Cardiac muscle cell (in vitro differentiated cells and primary cell): ENCODE measurements around the gene SAMD15. TPM values are rescaled to one million over a fixed set of nuclear protein-coding genes. Genes with fewer than 3 reads are reported as not detected.
"Not testable (repeated sequence)": the region's sequence is repeated elsewhere in the genome, so short reads cannot be mapped to it uniquely, and the experiment has no call there.

ENCODE experiments used
- DNase-seq, 2 donors: peaks; one replicate each; pipeline versions ENCODE4 v3.0.0 to v3.0.0-alpha.2; 2010 to 2017; ENCODE audit warnings: low read depth in 1 of 2, low spot score in 1 of 2
- H3K27ac ChIP-seq: fragments of 200-600 bp; sonication (generic); 2 replicates; pipeline ENCODE4 v1.5.1; 2016
- H3K27me3 ChIP-seq: fragments of 200-600 bp; sonication (generic); 2 replicates; pipeline ENCODE4 v1.6.0; 2016; ENCODE audit warnings: control low read depth
- H3K36me3 ChIP-seq: fragments of 200-600 bp; sonication (generic); 2 replicates; pipeline ENCODE4 v1.5.1; 2016; ENCODE audit warnings: control low read depth
- H3K4me1 ChIP-seq: fragments of 200-600 bp; sonication (generic); 2 replicates; pipeline ENCODE4 v1.8.1; 2017; ENCODE audit warnings: low read depth, mild to moderate bottlenecking, mixed run types
- H3K4me3 ChIP-seq: fragments of 200-600 bp; sonication (generic); 2 replicates; pipeline ENCODE4 v1.5.1; 2016; ENCODE audit warnings: mild to moderate bottlenecking
- H3K9me3 ChIP-seq: fragments of 200-600 bp; sonication (generic); 2 replicates; pipeline ENCODE4 v1.5.1; 2017; ENCODE audit warnings: low read depth, mild to moderate bottlenecking, control low read depth
- polyA plus RNA-seq: library from polyadenylated mRNA; unstranded; fragments of >200 nt; fragmentation: Nextera tagmentation; extraction: Ambion mirVana; gene quantifications from 2 replicates; pipeline ENCODE4 v1.2.1, GENCODE V29; 2016
- total RNA-seq: library from RNA; depleted of rRNA; stranded (reverse); fragments of >200 nt; gene quantifications from 2 replicates; pipeline ENCODE4 v1.2.3, GENCODE V29; 2016
- TF ChIP-seq, protein P1 (sequence below): IDR thresholded peaks from 2 replicates; pipeline ENCODE4 v1.5.1; 2012; ENCODE audit warnings: low read depth, mild to moderate bottlenecking, low read length

The SAMD15 gene
- total RNA-seq = 2.2 and 3.6 TPM in 2 replicates
- 0.45 and 2.1 TPM in 2 replicates for polyA plus RNA-seq

DNA sequence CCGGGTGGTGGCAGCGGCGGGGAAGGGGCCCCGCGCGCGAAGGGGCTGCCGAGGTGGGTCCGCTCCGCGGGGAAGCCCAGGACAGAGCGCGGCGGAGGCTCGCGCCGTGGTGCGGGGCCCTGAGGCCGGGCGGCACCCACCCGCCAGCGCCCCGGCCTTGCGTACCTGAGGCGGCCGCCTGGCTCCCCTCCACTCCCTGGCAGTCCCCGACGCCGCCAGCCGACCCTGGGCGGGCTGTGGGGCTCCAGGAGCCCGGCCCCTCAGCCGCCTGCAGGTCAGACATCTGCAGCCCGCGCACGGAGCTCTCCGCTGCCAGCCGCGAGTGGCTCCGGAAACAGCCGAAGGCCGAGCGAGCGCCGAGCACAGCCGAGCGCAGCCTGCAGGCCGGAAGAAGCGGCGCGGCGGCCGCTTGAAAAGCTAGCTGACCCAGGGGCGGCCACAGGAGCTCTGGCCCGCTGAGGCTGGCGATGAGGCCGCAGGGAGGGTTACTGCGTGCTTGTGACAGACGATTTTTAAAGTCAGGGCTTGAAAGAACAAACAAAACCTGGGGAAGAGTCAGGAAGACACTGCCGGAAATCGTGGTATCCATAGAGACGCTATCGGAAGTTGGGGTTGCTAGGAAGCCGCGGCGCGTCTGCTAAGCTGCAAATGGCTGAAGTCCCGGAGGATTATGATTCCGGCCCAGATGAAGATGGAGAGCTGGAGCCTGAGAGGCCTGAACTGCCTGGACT is at the start of gene SAMD15, which contains the start of gene TMED8:
TSS of gene SAMD15 (plus strand) at position 609 of the 731 bp plus-strand sequence. CDS start at position 649, 40 bp downstream.
TSS of gene TMED8 (minus strand) at position 324 of the 731 bp plus-strand sequence. CDS start at position 283, 41 bp downstream.
- Histone ChIP-seq H3K36me3 (no peaks in the 10 kb centered on the region), H3K4me1 (peaks cover 16% of the 10 kb centered on the region), H3K27me3 (no peaks in the 10 kb centered on the region), H3K9me3 (no peaks in the 10 kb centered on the region), H3K4me3 (peak within 1 kb of the TSS; percentile 98), H3K27ac (peak within 1 kb of the TSS; percentile 86)
- TF ChIP-seq, protein P1, sequence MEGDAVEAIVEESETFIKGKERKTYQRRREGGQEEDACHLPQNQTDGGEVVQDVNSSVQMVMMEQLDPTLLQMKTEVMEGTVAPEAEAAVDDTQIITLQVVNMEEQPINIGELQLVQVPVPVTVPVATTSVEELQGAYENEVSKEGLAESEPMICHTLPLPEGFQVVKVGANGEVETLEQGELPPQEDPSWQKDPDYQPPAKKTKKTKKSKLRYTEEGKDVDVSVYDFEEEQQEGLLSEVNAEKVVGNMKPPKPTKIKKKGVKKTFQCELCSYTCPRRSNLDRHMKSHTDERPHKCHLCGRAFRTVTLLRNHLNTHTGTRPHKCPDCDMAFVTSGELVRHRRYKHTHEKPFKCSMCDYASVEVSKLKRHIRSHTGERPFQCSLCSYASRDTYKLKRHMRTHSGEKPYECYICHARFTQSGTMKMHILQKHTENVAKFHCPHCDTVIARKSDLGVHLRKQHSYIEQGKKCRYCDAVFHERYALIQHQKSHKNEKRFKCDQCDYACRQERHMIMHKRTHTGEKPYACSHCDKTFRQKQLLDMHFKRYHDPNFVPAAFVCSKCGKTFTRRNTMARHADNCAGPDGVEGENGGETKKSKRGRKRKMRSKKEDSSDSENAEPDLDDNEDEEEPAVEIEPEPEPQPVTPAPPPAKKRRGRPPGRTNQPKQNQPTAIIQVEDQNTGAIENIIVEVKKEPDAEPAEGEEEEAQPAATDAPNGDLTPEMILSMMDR = peak; percentile 25
- peak; percentile 87 to 92 for DNase-seq

DNA sequence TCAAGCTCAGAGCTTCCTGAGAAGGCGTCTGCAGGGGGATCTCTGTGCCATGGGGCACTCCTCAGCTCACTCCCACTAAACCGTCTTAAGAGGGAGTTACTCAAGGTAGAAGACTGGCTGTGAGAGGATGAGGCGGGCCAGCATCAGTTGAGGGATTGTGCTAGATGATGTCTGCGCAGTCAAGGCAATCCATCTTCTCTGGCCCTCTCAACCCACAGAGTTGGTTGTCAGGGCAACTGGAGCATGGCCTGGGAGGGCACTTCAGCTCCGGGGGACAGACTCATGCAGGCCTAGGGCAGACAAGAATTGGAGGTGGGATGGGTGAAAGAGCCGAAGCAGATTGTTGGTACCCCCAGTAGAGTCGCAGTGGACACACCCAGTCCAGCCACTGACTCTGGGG is 47.3 kb upstream of the SAMD15 start:
- no peak overlapping the region for H3K27ac ChIP-seq
- H3K9me3 ChIP-seq = no peaks in the 10 kb centered on the region
- TF ChIP-seq, protein P1 = no peak
- no peaks in the 10 kb centered on the region for H3K27me3 ChIP-seq
- no peaks in the 10 kb centered on the region for H3K4me1 ChIP-seq
- DNase-seq = no peak
- no peaks in the 10 kb centered on the region for H3K36me3 ChIP-seq
- H3K4me3 ChIP-seq = no peak overlapping the region

DNA sequence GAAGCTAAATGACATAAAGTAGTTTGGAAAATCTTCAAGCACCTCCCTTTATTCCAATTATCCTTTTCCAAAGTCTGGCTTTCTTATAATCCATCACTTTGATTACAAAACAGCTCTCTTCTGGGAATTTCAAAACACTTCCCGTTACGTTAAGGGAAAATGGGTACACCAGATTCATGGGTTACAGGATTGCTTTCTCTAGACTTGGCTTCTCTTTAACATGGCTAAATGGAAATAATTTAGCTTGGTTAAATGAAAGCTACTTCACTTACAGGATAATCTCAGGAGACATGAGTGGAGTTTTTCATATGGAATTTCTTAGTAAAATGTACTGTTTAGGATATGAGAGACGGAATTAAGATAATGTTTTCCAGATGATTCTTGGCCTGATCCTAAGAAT is 41.6 kb upstream of the SAMD15 start:
- TF ChIP-seq, protein P1 = no peak
- no peak overlapping the region for H3K4me3 ChIP-seq
- DNase-seq = no peak

DNA sequence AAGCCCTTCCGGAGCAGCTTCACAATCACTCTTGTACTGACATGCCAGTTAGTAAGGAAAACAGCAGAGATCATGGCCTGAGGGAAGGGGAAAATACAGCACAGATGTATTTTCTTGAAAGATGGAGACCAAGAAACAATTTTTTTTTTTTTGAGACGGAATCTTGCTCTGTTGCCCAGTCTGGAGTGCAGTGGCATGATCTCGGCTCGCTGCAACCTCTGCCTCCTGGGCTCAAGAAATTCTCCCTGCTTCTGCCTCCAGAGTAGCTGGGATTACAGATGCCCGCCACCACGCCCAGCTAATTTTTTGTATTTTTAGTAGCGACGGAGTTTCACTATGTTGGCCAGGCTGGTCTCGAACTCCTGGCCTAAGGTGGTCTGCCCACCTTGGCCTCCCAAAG is 39.9 kb upstream of the SAMD15 start:
- not testable (repeated sequence) for H3K27ac ChIP-seq, H3K4me3 ChIP-seq

More for the DNA sequence above, 41.6 kb upstream of the SAMD15 start:
- peaks cover 18% of the 10 kb centered on the region for H3K36me3 ChIP-seq
- H3K27ac ChIP-seq = no peak overlapping the region
- no peaks in the 10 kb centered on the region for H3K9me3 ChIP-seq
- no peaks in the 10 kb centered on the region for H3K4me1 ChIP-seq
- no peaks in the 10 kb centered on the region for H3K27me3 ChIP-seq

DNA sequence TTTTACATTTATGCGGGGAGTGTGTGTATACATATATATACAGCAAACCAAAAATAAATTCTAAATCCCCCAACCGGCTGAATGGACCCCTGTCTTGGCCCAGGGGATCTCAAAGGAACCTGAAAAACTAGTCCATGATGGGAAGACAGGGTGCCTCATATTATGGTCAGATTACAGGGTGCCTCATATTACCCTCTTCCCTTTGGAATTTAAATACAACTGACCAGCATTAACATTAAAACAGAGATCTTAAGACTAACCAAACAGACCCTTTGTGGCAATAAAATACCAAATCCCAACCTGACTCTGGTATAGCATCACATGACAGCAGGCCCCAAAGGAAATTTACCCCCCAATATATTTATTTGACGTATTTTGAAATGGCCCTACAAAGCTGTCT is 39.3 kb upstream of the SAMD15 start:
- Histone ChIP-seq H3K4me3 (no peak overlapping the region), H3K4me1 (no peaks in the 10 kb centered on the region), H3K27me3 (no peaks in the 10 kb centered on the region), H3K36me3 (peaks cover 18% of the 10 kb centered on the region), H3K9me3 (no peaks in the 10 kb centered on the region), H3K27ac (no peak overlapping the region)
- DNase-seq = no peak
- TF ChIP-seq, protein P1 = no peak

More for the DNA sequence above, 39.9 kb upstream of the SAMD15 start:
- not testable (repeated sequence) for DNase-seq, H3K4me1 ChIP-seq, H3K27me3 ChIP-seq, H3K9me3 ChIP-seq
- H3K36me3 ChIP-seq = peaks cover 18% of the 10 kb centered on the region

DNA sequence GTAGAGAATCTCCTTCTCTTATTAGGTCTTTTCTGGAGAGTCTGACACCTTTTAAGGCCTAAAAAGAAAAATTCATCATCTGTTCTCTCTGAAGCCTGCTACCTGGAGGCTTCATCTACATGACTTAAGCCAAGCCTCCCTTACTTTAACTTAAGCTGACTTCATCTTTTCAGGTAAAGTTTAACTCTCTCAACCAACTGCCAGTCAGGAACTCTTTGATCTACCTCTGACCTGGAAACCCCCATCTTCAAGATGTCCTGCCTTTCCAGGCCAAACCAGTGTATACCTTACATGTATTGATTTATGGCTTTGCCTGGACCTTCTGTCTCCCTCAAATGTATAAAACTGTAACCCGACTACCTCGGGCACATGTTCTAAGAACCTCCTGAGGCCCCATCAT is 38.9 kb upstream of the SAMD15 start:
- H3K27ac ChIP-seq = no peak overlapping the region

More for the DNA sequence above, 38.9 kb upstream of the SAMD15 start:
- no peak for DNase-seq
- TF ChIP-seq, protein P1 = no peak
- H3K9me3 ChIP-seq = no peaks in the 10 kb centered on the region
- H3K4me3 ChIP-seq = no peak overlapping the region
- H3K36me3 ChIP-seq = peaks cover 18% of the 10 kb centered on the region
- H3K4me1 ChIP-seq = no peaks in the 10 kb centered on the region
- no peaks in the 10 kb centered on the region for H3K27me3 ChIP-seq
